Sigmoid colon (tissue), 7 donors: ENCODE measurements around the gene KLF6. TPM values are rescaled to one million over a fixed set of nuclear protein-coding genes. Genes with fewer than 3 reads are reported as not detected.

ENCODE experiments used
- DNase-seq: peaks from one replicate; pipeline ENCODE4 v3.0.0-alpha.2; 2019
- H3K27ac ChIP-seq, 4 donors: fragments of 200-600 bp; sonication (generic); one replicate each; pipeline ENCODE4 v1.5.1; 2016 to 2019; ENCODE audit warnings: mild to moderate bottlenecking in 1 of 4
- H3K27me3 ChIP-seq, 3 donors: fragments of 200-600 bp; sonication (generic); one replicate each; pipeline ENCODE4 v1.5.1; 2019; ENCODE audit warnings: mild to moderate bottlenecking in 1 of 3
- H3K36me3 ChIP-seq, 4 donors: fragments of 200-600 bp; sonication (generic); one replicate each; pipeline ENCODE4 v1.5.1; 2016 to 2019
- H3K4me1 ChIP-seq, 4 donors: fragments of 200-600 bp; sonication (generic); one replicate each; pipeline ENCODE4 v1.5.1; 2017 to 2019
- H3K4me3 ChIP-seq, 4 donors: fragments of 200-600 bp; sonication (generic); one replicate each; pipeline ENCODE4 v1.5.1; 2017 to 2019; ENCODE audit warnings: mild to moderate bottlenecking in 2 of 4, moderate library complexity in 1 of 4
- H3K9me3 ChIP-seq, 4 donors: fragments of 200-600 bp in 3 of 4; sonication (generic) in 3 of 4; one replicate each; pipeline versions ENCODE4 v1.5.1 to v1.6.1; 2013 to 2019
- EP300 ChIP-seq, 4 donors: sonication (generic); formaldehyde crosslinking; IDR thresholded peaks; one replicate each; pipeline ENCODE4 v1.6.1; 2017; ENCODE audit warnings: antibody characterized with exemption in 4 of 4
- POLR2A ChIP-seq, 2 donors: fragments of 450-650 bp; IDR thresholded peaks; one replicate each; pipeline ENCODE4 v1.6.1; 2016; ENCODE audit warnings: antibody characterized with exemption in 2 of 2, mild to moderate bottlenecking in 2 of 2, moderate library complexity in 2 of 2
- POLR2AphosphoS5 ChIP-seq, 4 donors: sonication (generic); formaldehyde crosslinking; IDR thresholded peaks; one replicate each; pipeline ENCODE4 v1.6.1; 2017; ENCODE audit warnings: antibody characterized with exemption in 4 of 4
- WGBS, 2 donors: extraction: QIAGEN DNeasy Blood & Tissue Kit; methylation state at CpG; one replicate each; pipeline ENCODE4 v1.1.7; 2013; 5-methylcytosine and 5-hydroxymethylcytosine counted together
- intact Hi-C: fragments of 100-400 bp; cut with DNase I; formaldehyde crosslinking; loops from one replicate; pipeline ENCODE4 v1.15.1; 2023
- polyA plus RNA-seq, 3 donors: library from polyadenylated mRNA; stranded (reverse); fragments of 200-250 nt; gene quantifications; one replicate each; pipeline ENCODE4 v1.2.3, GENCODE V29; 2013
- total RNA-seq, 4 donors: library from RNA; depleted of rRNA; stranded (reverse); fragments of >200 nt; gene quantifications; one replicate each; pipeline ENCODE4 v1.1.0, GENCODE V29; 2016
- TF ChIP-seq, protein P1 (sequence below), 4 experiments: fragments of 450-650 bp in 3 of 4; fragments of 200-600 bp in 1 of 4; IDR thresholded peaks; one replicate each; pipeline ENCODE4 v1.5.1; 2016 to 2019; ENCODE audit warnings: antibody characterized with exemption in 4 of 4, mild to moderate bottlenecking in 3 of 4, moderate library complexity in 2 of 4
- donor health status: healthy with polysubstance abuse.
- donor health status: Bipolar disorder and iron deficiency.
- donor health status: healthy.

The KLF6 gene
- total and polyA plus RNA-seq, 7 donors: 50.3 to 137 (median 91.6) TPM

DNA sequence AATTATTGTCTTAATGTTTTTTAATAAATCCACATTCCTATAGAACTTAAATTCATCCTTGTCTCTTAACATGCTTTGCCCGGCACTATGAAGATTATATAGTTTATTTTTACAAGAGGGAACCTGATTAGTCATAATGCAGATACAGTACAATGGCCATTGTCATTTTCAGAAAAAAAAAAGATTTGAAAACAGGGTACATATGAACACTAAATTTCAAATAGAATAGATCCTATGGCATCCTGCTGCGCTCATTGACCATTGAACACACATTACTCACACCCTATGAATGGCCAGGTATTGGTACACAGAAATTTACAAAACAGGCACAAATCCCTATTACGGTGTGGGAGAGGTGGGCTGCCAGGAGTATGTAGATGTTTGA is 2.0 kb upstream of the KLF6 start:
- DNase-seq: no peak
- 81 to 89% methylated on average over 3 of the region's 3 CpGs for WGBS, 2 donors
- peaks cover 0 to under 1% (median 0%) of the 10 kb centered on the region in 4 donors for H3K36me3 ChIP-seq
- intact Hi-C loops: loop anchor here (5.0 kb wide), 1 partner anchor 410 kb away; no protein-coding TSS in a partner anchor
- H3K4me1 ChIP-seq: peaks cover 0 to 6% (median 3%) of the 10 kb centered on the region in 4 donors
- no peak overlapping the region for H3K4me3 ChIP-seq
- peak overlapping the region; percentile 98 to 100 (median 100) for H3K27ac ChIP-seq
- TF ChIP-seq POLR2A (IDR thresholded peaks at IDR 0.05) (no peak), EP300 (IDR thresholded peaks at IDR 0.05) (no peak), POLR2AphosphoS5 (IDR thresholded peaks at IDR 0.05) (no peak)
- TF ChIP-seq, protein P1, sequence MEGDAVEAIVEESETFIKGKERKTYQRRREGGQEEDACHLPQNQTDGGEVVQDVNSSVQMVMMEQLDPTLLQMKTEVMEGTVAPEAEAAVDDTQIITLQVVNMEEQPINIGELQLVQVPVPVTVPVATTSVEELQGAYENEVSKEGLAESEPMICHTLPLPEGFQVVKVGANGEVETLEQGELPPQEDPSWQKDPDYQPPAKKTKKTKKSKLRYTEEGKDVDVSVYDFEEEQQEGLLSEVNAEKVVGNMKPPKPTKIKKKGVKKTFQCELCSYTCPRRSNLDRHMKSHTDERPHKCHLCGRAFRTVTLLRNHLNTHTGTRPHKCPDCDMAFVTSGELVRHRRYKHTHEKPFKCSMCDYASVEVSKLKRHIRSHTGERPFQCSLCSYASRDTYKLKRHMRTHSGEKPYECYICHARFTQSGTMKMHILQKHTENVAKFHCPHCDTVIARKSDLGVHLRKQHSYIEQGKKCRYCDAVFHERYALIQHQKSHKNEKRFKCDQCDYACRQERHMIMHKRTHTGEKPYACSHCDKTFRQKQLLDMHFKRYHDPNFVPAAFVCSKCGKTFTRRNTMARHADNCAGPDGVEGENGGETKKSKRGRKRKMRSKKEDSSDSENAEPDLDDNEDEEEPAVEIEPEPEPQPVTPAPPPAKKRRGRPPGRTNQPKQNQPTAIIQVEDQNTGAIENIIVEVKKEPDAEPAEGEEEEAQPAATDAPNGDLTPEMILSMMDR (IDR thresholded peaks at IDR 0.05): no peak
- H3K27me3 ChIP-seq: no peaks in the 10 kb centered on the region
- no peaks in the 10 kb centered on the region for H3K9me3 ChIP-seq

DNA sequence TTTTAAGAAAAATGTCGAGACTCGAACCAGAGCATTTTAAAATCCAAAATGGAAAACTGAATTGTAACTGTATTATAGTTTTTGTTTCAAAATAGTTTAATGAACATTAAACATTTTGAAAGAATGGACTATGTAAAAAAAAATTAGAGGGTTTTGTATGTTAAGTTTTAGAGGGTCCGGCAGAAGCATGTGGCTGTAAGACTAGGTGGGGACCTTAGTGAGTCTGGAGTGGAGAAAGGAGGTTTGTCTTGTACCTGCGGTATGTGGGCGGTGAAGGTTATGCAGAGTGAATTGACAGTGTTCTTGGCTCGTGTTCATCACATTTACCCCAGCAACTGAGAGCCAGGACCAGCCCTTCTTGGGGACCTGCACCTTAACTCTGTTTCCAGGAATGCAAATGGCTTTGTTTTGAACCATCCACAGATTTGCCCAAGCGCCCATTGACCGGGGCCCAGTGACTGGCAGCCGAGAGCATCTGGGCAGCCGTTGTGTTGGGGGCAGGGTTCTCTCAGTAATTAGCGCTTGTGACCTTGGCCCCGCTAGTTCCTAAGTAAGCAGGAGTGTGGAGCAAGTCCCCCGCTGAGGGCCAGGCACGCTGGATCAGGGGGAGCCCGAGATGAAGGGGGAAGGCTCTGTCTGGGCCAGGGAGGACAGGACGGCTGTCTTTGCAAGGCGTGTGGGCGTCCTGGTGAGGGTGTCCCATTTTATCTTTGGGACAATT is 1.4 kb upstream of the KLF6 start:
- peak overlapping the region; percentile 98 to 100 (median 100) for H3K27ac ChIP-seq
- DNase-seq: peak; percentile 74
- H3K9me3 ChIP-seq: no peaks in the 10 kb centered on the region
- H3K36me3 ChIP-seq: peaks cover 3 to 6% (median 4%) of the 10 kb centered on the region in 4 donors
- H3K4me3 ChIP-seq: peak overlapping the region in 3 of 4 donors; percentile 73 to 97 (median 84)
- peaks cover 0 to 9% (median 7%) of the 10 kb centered on the region in 4 donors for H3K4me1 ChIP-seq
- intact Hi-C loops: loop anchor here (5.0 kb wide), 1 partner anchor 411 kb away; no protein-coding TSS in a partner anchor
- TF ChIP-seq EP300 (IDR thresholded peaks at IDR 0.05) (no peak), POLR2A (IDR thresholded peaks at IDR 0.05) (no peak), POLR2AphosphoS5 (IDR thresholded peaks at IDR 0.05) (no peak)
- TF ChIP-seq, protein P1 (IDR thresholded peaks at IDR 0.05): no peak
- no peaks in the 10 kb centered on the region for H3K27me3 ChIP-seq
- 66 to 84% methylated on average over 18 of the region's 18 CpGs for WGBS, 2 donors

DNA sequence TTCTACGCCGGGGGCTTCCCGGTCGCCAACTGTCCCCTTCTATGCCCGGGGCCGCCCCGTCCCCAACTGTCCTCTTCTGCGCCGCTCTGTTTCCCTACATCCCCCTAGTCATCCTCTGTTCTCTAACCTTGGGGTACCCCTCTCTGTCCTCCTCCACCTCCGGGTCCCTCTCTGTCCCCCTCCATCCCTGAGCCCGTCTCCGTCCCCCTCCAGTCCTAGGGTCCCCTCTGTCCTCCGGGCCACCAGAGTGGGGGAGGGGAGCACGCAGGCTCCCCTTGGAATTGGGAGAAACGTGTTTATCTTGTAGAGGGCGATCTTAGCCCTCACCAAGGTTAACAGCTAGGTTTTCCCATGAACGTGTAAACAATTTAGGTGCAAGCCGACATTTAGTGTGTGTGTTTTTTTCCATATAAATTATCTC is 852 bp upstream of the KLF6 start:
- TF ChIP-seq, protein P1 (IDR thresholded peaks at IDR 0.05): no peak
- TF ChIP-seq EP300 (IDR thresholded peaks at IDR 0.05): no peak
- TF ChIP-seq POLR2AphosphoS5 (IDR thresholded peaks at IDR 0.05): peak in 1 of 4 donors; percentile 48
- no peak for TF ChIP-seq POLR2A (IDR thresholded peaks at IDR 0.05)
- Histone ChIP-seq H3K27me3 (no peaks in the 10 kb centered on the region), H3K4me3 (peak overlapping the region; percentile 73 to 97 (median 82)), H3K36me3 (peaks cover 9 to 12% (median 10%) of the 10 kb centered on the region in 4 donors), H3K9me3 (no peaks in the 10 kb centered on the region), H3K4me1 (peaks cover 0 to 15% (median 13%) of the 10 kb centered on the region in 4 donors), H3K27ac (peak overlapping the region; percentile 98 to 100 (median 100))
- peak; percentile 78 for DNase-seq
- intact Hi-C loops: loop anchor here (2.0 to 5.0 kb wide), 3 partner anchors 67 to 877 kb away; no protein-coding TSS in a partner anchor
- 0 to 1% methylated on average over 18 of the region's 18 CpGs for WGBS, 2 donors

DNA sequence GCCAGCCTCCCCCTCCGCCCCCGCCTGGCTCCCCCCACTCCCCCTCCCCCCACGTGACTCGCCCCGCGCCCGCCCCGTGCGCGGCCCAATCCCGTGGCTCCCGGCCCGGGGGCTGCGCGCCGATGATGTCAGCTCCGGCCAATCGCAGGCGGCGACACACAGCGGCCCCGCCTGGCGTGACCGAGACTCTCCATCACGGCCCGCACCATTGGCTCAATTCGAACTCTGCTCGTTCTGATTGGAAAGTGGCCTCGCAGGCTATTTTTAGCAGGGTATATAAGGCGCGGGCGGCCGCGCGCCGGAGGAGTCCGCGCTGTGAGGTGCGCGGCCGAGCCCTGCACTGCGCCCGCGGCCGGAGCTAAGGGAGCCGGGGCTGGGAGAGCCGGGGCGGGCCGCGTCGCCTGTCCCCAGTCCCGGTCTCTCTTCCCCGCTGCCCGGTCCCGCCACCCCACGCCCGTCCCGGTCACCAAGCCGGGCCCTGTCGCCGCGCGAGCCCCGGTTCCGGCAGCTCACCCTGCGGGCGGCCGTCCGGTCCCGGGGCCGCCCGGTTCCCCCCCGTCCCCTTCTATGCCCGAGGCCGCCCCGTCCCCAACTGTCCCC is 342 bp upstream of the KLF6 start:
- intact Hi-C loops: loop anchor here (2.0 to 5.0 kb wide), 3 partner anchors 67 to 877 kb away; no protein-coding TSS in a partner anchor

More for the DNA sequence above, 342 bp upstream of the KLF6 start:
- peak; percentile 99 for DNase-seq
- TF ChIP-seq, protein P1 (IDR thresholded peaks at IDR 0.05): no peak
- TF ChIP-seq POLR2A (IDR thresholded peaks at IDR 0.05) (peak; percentile 72 to 88), EP300 (IDR thresholded peaks at IDR 0.05) (peak in 2 of 4 donors; percentile 24 to 75), POLR2AphosphoS5 (IDR thresholded peaks at IDR 0.05) (peak; percentile 92 to 99 (median 96))
- H3K4me1 ChIP-seq: peaks cover 0 to 20% (median 18%) of the 10 kb centered on the region in 4 donors
- 1% methylated on average over 76 of the region's 76 CpGs for WGBS, 2 donors
- H3K27me3 ChIP-seq: no peaks in the 10 kb centered on the region
- peak overlapping the region; percentile 73 to 97 (median 90) for H3K4me3 ChIP-seq
- peak overlapping the region; percentile 98 to 100 (median 100) for H3K27ac ChIP-seq
- H3K9me3 ChIP-seq: no peaks in the 10 kb centered on the region
- peaks cover 10 to 17% (median 14%) of the 10 kb centered on the region in 4 donors for H3K36me3 ChIP-seq
